ENCODE results near the gene DCUN1D3. TPM values are rescaled to one million over a fixed set of nuclear protein-coding genes. Genes with fewer than 3 reads are reported as not detected.

Gene DCUN1D3
- total RNA-seq, 1 donor from 2014 or later = 12.9 TPM

DNA sequence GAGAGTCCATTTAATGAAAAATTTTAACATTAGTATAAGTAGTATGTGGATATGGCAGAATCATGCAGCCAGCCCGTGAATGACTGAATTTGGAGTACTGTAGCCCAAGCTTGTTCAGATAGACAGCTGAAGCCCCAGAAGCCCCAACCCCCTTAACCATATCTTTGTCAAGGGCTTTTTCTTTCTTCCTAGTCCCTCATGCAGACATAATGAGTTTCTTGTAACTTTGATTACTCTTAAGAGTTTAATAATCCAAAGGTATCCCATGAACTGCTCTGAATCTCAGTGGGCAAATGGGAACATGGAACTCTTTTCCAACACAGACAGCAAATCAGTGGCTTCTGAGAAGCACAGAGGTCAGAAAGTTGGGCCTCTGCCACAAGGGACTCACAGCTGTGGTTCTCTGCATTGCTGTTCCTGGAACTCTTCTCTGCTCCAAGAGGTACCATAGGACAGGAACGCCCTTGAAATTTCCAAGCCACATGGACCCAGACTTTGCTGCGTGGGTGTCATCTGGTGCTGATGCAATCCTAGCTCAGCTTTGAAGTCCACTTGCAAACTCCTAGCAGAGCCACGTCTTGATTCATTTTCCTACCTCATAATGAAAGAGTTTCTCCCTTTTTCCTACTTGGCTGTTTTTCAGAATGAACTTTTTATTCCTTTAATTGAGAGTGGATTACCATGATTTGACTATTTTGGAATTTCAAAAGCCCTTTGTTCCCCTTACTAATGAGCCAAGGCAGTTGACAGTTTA, 18.5 kb upstream of the DCUN1D3 start:
- H3K27ac Mint-ChIP-seq = no peak overlapping the region
- H3K4me3 Mint-ChIP-seq = no peak overlapping the region
- H3K27me3 Mint-ChIP-seq = no peaks in the 10 kb centered on the region
- no peaks in the 10 kb centered on the region for H3K9me3 Mint-ChIP-seq
- peaks cover 7% of the 10 kb centered on the region for H3K4me1 Mint-ChIP-seq (ENCODE audit: unreplicated experiment)
- TF ChIP-seq CTCF (conservative IDR thresholded peaks at IDR 0.05) = no peak
- no peak for DNase-seq (ENCODE audit: extremely low spot score, unreplicated experiment)
- H3K36me3 Mint-ChIP-seq = peaks cover 25% of the 10 kb centered on the region

GRCh38 chr16:20916942-20917341, 16.8 kb upstream of the DCUN1D3 start:
- Mint-ChIP-seq H3K9me3 (no peaks in the 10 kb centered on the region), H3K4me3 (no peak overlapping the region), H3K27me3 (no peaks in the 10 kb centered on the region), H3K36me3 (peaks cover 22% of the 10 kb centered on the region), H3K27ac (no peak overlapping the region), H3K4me1 (ENCODE audit: unreplicated experiment) (peaks cover 9% of the 10 kb centered on the region)
- TF ChIP-seq CTCF (conservative IDR thresholded peaks at IDR 0.05) = no peak
- DNase-seq (ENCODE audit: extremely low spot score, unreplicated experiment) = no peak

DNA sequence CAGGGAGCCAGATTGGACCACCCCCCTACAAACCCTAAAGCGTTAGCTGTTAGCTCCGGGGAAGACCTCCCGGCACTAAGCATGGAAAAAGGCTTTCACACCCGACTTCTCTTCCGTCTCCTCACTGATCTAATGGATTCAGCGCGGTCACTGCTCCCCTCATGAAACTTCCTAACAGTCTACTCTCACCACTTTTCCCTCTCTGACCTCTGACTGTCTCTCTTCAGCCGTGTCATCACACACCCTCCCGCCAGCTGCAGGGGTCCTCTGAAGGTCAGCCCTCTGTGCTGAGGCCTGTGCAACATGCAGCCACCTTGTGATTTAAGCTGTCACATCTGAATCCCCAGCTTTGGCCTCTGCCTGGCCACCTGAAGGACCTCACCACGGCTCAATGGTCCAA, 16.1 kb upstream of the DCUN1D3 start:
- peaks cover 9% of the 10 kb centered on the region for H3K4me1 Mint-ChIP-seq (ENCODE audit: unreplicated experiment)
- H3K36me3 Mint-ChIP-seq = peaks cover 22% of the 10 kb centered on the region
- DNase-seq (ENCODE audit: extremely low spot score, unreplicated experiment) = no peak
- H3K27ac Mint-ChIP-seq = no peak overlapping the region
- no peaks in the 10 kb centered on the region for H3K27me3 Mint-ChIP-seq
- no peak for TF ChIP-seq CTCF (conservative IDR thresholded peaks at IDR 0.05)
- H3K9me3 Mint-ChIP-seq = no peaks in the 10 kb centered on the region
- no peak overlapping the region for H3K4me3 Mint-ChIP-seq

GRCh38 chr16:20911361-20911760, 11.2 kb upstream of the DCUN1D3 start:
- DNase-seq (ENCODE audit: extremely low spot score, unreplicated experiment) = no peak
- TF ChIP-seq CTCF (conservative IDR thresholded peaks at IDR 0.05) = no peak
- peaks cover 13% of the 10 kb centered on the region for H3K4me1 Mint-ChIP-seq (ENCODE audit: unreplicated experiment)
- no peaks in the 10 kb centered on the region for H3K9me3 Mint-ChIP-seq
- peaks cover 7% of the 10 kb centered on the region for H3K36me3 Mint-ChIP-seq
- no peak overlapping the region for H3K4me3 Mint-ChIP-seq
- H3K27me3 Mint-ChIP-seq = no peaks in the 10 kb centered on the region
- peak overlapping the region; percentile 70 for H3K27ac Mint-ChIP-seq

- Mint-ChIP-seq H3K9me3 (no peaks in the 10 kb centered on the region), H3K4me3 (no peak overlapping the region), H3K4me1 (ENCODE audit: unreplicated experiment) (peaks cover 18% of the 10 kb centered on the region), H3K27ac (peak overlapping the region; percentile 70), H3K36me3 (peaks cover 4% of the 10 kb centered on the region), H3K27me3 (no peaks in the 10 kb centered on the region)
- no peak for DNase-seq (ENCODE audit: extremely low spot score, unreplicated experiment)
- TF ChIP-seq CTCF (conservative IDR thresholded peaks at IDR 0.05) = no peak
Measured at GRCh38 chr16:20910781-20911321, 10.7 kb upstream of the DCUN1D3 start.
